Right cardiac atrium (tissue), 5 donors: Measurements from ENCODE around the gene CNTRL. TPM values are rescaled to one million over a fixed set of nuclear protein-coding genes. Genes with fewer than 3 reads are reported as not detected.
A peak's percentile ranks its signal among the peaks of the same experiment; 100 is the strongest.

Experiments
- ATAC-seq, 2 donors: fragments of 200-7000 bp; cut with Tn5 transposase; one replicate each; pipeline versions ENCODE4 v1.8.0 to v1.9.1; 2020; ENCODE audit warnings: moderate library complexity in 2 of 2, mild to moderate bottlenecking in 1 of 2
- DNase-seq, 3 donors: peaks; one replicate each; pipeline ENCODE4 v3.0.0-alpha.2; 2020
- H3K27ac ChIP-seq: one replicate; pipeline ENCODE4 v1.5.1; 2013; ENCODE audit warnings: mild to moderate bottlenecking, low read length, control low read depth, moderate library complexity
- H3K27me3 ChIP-seq: one replicate; pipeline ENCODE4 v1.6.1; 2013; ENCODE audit not compliant: control insufficient read depth, insufficient read depth
- H3K4me1 ChIP-seq: one replicate; pipeline ENCODE4 v1.6.1; 2013; ENCODE audit warnings: low read length; ENCODE audit not compliant: control insufficient read depth, insufficient read depth
- H3K4me3 ChIP-seq: one replicate; pipeline ENCODE4 v1.5.1; 2013; ENCODE audit warnings: low read length, control low read depth
- H3K9me3 ChIP-seq: one replicate; pipeline ENCODE4 v1.6.1; 2013; ENCODE audit warnings: low read length; ENCODE audit not compliant: control insufficient read depth
- WGBS: extraction: QIAGEN DNeasy Blood & Tissue Kit; methylation state at CpG from one replicate; pipeline ENCODE4 v1.1.7; 2013; 5-methylcytosine and 5-hydroxymethylcytosine counted together
- intact Hi-C, 4 donors: fragments of 100-400 bp; cut with DNase I; formaldehyde crosslinking; loops; one replicate each; pipeline versions ENCODE4 v1.11.0 to v1.14.0; 2022 to 2023
- polyA plus RNA-seq: library from polyadenylated mRNA; stranded (reverse); fragments of 200-250 nt; gene quantifications from one replicate; pipeline ENCODE4 v1.2.3, GENCODE V29; 2013
- total RNA-seq, 4 donors: library from RNA; stranded (reverse); fragmentation: NEBNext Ultra II Directional; extraction: Animal tissue kit (Norgen Biotek cat#: 25700); gene quantifications; one replicate each; pipeline ENCODE4 v1.2.1, GENCODE V29; 2021
- donor health status: healthy with polysubstance abuse.
- donor health status: DM: no; HTN: yes; CAD: no.
- donor health status: DM: no; HTN: no; CAD: no.
- donor health status: DM: no; HTN: yes; CAD: no; lungs with severe emphysema.
- donor health status: DM: yes; HTN: yes; CAD: no.

The CNTRL gene
- total and polyA plus RNA-seq, 5 donors = 3.4 to 6.4 (median 5.4) TPM

DNA sequence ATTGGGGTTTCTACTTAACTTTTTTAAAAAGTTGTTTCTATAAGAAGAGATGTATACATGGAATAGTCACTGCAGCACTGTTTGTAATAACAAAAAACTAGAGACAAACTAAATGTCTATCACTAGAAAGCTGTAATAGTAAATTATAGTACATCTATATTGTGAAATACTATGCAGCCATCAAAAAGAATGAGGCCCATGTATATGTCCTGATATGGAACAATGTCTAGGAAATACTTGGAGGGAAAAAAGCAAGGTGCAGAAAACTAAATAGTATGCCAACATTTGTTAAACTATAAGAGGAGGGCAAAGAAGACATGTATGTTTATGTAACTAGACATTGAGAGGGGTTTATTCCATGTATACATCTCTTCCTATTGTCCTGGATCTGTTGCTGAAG is 129.9 kb downstream of the CNTRL start:
- DNase-seq (no peak), ATAC-seq (no peak)
- no peaks in the 10 kb centered on the region for H3K9me3 ChIP-seq
- H3K4me3 ChIP-seq = no peak overlapping the region
- H3K27me3 ChIP-seq = no peaks in the 10 kb centered on the region
- intact Hi-C loops = no loop called here
- H3K4me1 ChIP-seq = peaks cover 2% of the 10 kb centered on the region
- H3K27ac ChIP-seq = no peak overlapping the region

DNA sequence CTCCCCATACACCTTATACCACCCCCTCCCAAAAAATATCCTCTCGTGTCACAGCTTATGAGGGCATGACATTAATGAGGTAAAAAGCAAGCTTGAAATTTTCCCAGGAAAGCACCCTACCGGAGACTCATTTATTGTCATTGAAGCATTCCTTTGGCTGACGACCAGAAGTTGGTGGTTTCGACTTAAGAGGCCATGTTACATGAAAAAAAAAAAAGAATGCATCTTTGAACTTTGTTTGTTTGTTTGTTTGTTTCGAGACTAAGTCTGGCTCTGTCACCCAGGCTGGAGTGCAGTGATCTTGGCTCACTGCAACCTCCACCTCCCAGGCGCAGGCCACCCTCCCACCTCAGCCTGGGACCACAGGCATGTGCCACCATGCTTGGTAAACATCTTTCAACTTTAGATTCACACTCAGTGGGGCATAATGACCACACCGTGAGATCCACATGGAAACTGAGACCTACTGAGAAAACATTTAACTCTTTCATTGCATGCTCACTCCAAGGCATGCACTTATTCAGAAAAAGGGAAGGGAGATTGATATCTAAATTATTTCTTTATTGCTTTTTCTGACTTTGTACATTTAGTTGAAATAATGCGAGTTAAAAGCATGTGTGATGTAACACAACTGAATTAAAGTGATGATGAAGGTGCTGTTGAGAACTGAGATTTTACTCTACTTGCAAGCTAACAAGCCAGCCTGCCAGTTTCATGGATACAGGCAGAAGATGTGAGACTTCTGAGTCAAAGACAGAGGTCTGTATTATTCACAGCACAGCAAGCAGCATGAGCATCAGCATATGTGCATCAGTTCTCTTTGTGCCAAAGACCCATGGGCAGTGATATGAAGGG is 132.0 kb downstream of the CNTRL start:
- 51% methylated on average over 8 of the region's 8 CpGs for WGBS
- intact Hi-C loops = no loop called here
- no peak overlapping the region for H3K4me3 ChIP-seq
- no peaks in the 10 kb centered on the region for H3K9me3 ChIP-seq
- ATAC-seq (no peak), DNase-seq (peak in 1 of 3 donors; percentile 42)
- H3K4me1 ChIP-seq = no peaks in the 10 kb centered on the region
- H3K27me3 ChIP-seq = no peaks in the 10 kb centered on the region
- no peak overlapping the region for H3K27ac ChIP-seq

DNA sequence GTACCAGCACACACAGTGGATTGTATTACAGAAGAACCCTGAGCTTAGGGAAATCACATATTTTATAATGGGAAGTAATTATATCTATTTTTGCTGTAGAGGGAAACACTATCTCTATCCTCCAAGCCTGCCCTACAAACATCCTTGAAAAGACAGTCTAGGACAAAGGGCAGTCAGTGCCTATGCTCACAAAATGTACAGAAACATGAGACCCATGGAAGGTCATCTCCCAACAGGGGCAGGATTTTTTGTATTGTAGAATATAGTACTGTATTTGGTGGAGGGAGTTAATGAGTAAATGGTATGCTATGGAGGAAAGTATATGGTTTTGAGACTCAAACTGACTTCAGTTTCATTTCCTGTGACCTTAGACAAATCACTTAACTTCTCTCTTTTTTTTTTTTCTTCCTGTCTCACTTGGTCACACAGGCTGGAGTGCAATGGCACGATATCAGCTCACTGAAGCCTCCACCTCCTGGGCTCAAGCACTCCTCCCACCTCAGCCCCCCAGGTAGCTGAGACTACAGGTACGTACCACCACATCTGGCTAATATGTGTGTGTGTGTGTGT is 132.7 kb downstream of the CNTRL start:
- no peak for ATAC-seq
- Histone ChIP-seq H3K4me3 (no peak overlapping the region), H3K27ac (no peak overlapping the region), H3K9me3 (no peaks in the 10 kb centered on the region), H3K27me3 (no peaks in the 10 kb centered on the region), H3K4me1 (no peaks in the 10 kb centered on the region)
- WGBS = 70% methylated on average over 2 of the region's 2 CpGs
- no peak for DNase-seq
- intact Hi-C loops = no loop called here

DNA sequence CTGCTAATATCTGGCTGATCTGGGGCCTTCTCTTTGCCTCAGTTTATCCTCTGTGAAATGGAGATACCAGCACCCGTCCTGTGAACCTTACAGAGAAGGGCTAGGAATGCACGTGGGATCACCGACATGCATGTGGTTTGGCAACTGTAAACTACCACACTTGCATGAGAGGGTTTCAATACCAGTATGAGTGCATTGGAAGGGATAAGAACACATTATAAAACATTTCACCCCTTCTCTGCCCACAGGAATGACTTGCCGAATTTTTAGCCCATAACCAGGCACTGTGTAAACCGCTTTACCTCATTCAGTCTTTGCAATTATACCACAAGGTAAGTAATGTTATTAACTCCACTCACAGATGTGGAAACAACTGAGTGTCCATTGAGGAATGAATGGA is 135.8 kb downstream of the CNTRL start:
- Histone ChIP-seq H3K9me3 (no peaks in the 10 kb centered on the region), H3K27ac (no peak overlapping the region), H3K27me3 (no peaks in the 10 kb centered on the region), H3K4me1 (no peaks in the 10 kb centered on the region), H3K4me3 (no peak overlapping the region)
- no peak for ATAC-seq
- 92% methylated on average over 5 of the region's 5 CpGs for WGBS
- DNase-seq = no peak
- intact Hi-C loops = loop anchor here (5.0 to 10.0 kb wide), 5 partner anchors 54 to 187 kb away; partner anchors contain the start of gene GSN (in 1 of the 4)

DNA sequence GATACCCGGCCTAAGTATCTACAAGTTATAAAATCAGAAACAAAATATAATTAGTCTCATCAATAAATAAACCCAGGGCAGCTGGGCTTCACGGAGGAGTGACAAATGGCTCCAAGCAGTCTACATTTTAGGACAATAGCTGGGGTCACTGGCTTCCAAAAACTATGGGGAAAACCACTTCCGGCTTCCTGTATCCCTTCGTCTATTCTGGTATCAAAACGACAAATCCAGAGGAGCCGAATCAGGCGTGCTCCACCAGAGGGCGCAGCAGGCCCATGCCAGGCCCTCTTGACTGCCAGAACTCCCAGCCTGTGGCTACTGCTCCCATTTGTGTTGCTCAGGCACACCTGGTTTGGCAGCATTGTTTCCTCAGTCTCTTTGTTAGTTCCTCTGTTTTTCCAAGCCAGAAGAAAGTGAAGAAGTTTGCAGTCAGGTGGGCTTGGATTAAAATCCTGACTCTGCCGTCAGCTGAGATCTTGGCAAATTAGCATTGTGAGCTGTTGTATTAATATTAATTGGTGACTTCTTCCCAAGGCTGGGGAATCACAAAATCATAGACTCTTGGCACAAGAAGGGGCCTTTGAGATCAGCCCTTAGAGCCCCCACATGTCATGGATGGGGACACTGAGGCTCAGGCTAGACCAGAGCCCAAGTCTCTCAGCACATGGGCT is 138.5 kb downstream of the CNTRL start:
- intact Hi-C loops = loop anchor here (5.0 to 10.0 kb wide), 5 partner anchors 52 to 184 kb away; partner anchors contain the start of gene GSN (in 1 of the 4)
- no peaks in the 10 kb centered on the region for H3K27me3 ChIP-seq
- H3K4me1 ChIP-seq = no peaks in the 10 kb centered on the region
- peak; percentile 92 to 95 for ATAC-seq
- peak; percentile 89 to 96 (median 95) for DNase-seq
- peak overlapping the region; percentile 48 for H3K27ac ChIP-seq
- no peaks in the 10 kb centered on the region for H3K9me3 ChIP-seq
- H3K4me3 ChIP-seq = no peak overlapping the region
- WGBS = 19% methylated on average over 9 of the region's 9 CpGs

DNA sequence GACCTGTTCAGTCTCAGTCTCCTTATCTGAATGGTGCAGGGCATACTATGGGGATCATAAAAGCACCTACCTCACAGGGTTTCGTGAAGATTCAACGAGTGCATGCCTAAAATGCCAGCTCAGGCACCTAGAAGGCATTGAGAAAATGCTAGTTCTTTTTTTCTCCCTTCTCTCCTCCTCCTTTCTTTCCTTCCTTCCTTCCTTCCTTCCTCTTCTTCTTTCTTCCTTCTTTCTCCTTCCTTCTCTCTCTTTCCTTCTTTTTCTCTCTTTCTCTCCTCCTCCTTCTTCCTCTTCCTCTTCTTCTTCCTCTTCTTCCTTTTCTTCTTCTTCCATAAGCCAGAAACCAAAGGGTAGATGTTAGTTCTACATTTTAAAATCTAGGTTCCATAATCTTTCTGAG is 139.2 kb downstream of the CNTRL start:
- H3K27me3 ChIP-seq = no peaks in the 10 kb centered on the region
- intact Hi-C loops = loop anchor here (2.0 to 10.0 kb wide), 6 partner anchors 51 to 185 kb away; partner anchors contain the start of gene GSN (in 1 of the 4)
- no peaks in the 10 kb centered on the region for H3K9me3 ChIP-seq
- no peak overlapping the region for H3K27ac ChIP-seq
- 78% methylated on average over 2 of the region's 2 CpGs for WGBS
- ATAC-seq (no peak), DNase-seq (no peak)
- no peak overlapping the region for H3K4me3 ChIP-seq
- no peaks in the 10 kb centered on the region for H3K4me1 ChIP-seq

DNA sequence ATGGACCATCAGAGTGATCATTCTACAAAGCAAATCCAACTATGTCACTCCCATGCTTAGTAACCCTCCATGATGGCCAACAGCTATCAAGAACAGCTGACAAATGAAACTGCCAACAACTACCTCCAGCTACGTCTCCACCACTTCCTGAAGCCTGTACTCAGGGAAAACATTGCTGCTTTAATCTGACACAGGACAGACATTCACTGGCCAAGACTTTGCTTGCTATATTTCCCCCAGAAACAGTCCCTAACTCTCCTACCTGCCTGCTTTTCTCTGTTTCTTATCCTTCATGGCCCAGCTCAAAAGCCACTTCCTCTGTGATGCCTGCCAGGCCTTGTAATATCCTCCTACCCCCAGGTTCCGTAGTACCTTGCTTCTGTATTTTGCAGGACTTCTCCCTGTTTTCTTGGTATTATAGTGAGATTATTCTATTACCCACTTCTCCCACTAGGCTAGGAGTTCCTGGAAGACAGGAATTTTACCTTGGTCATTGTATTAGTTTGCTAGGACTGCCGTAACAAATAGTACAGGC is 141.6 kb downstream of the CNTRL start:
- Histone ChIP-seq H3K4me1 (no peaks in the 10 kb centered on the region), H3K27ac (no peak overlapping the region), H3K27me3 (no peaks in the 10 kb centered on the region), H3K9me3 (no peaks in the 10 kb centered on the region), H3K4me3 (no peak overlapping the region)
- ATAC-seq (no peak), DNase-seq (no peak)
- 72% methylated on average over 3 of the region's 3 CpGs for WGBS
- intact Hi-C loops = loop anchor here (5.0 to 10.0 kb wide), 5 partner anchors 46 to 178 kb away; partner anchors contain the start of gene GSN (in 1 of the 4)

DNA sequence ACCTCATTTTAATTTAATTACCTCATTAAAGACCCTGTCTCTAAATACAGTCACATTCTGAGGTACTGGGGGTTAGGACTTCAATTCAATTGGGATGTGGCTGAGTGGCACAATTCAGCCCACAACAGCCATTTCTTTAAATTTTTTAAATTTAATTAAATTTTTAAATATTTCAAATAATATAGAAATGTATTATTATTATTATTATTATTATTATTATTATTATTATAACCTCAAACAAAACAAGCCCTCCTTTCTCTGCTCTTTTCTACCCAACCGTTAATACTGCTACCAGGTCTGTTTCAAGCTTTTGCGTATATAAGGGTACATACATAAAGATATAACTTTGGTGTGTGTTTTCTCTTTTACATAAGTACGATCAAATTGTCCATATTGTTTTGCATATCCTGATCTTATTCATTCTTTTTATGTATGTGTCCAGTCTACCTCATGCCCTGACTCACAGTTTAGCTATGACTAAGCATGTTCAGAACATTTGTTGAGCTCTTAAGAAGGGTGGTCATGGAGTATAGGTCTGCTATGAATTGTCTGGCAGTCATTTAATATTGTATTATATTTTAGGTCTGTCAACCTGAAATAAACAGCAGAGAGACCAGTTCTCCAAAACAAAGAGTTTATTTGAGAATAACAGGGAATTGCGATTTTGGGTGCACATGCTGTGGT is 143.0 kb downstream of the CNTRL start:
- Histone ChIP-seq H3K27me3 (no peaks in the 10 kb centered on the region), H3K27ac (no peak overlapping the region), H3K9me3 (no peaks in the 10 kb centered on the region), H3K4me3 (no peak overlapping the region), H3K4me1 (no peaks in the 10 kb centered on the region)
- intact Hi-C loops = loop anchor here (5.0 to 10.0 kb wide), 5 partner anchors 45 to 177 kb away; partner anchors contain the start of gene GSN (in 1 of the 4)
- DNase-seq = no peak
- WGBS = 96% methylated on average over 4 of the region's 4 CpGs
- ATAC-seq = no peak

DNA sequence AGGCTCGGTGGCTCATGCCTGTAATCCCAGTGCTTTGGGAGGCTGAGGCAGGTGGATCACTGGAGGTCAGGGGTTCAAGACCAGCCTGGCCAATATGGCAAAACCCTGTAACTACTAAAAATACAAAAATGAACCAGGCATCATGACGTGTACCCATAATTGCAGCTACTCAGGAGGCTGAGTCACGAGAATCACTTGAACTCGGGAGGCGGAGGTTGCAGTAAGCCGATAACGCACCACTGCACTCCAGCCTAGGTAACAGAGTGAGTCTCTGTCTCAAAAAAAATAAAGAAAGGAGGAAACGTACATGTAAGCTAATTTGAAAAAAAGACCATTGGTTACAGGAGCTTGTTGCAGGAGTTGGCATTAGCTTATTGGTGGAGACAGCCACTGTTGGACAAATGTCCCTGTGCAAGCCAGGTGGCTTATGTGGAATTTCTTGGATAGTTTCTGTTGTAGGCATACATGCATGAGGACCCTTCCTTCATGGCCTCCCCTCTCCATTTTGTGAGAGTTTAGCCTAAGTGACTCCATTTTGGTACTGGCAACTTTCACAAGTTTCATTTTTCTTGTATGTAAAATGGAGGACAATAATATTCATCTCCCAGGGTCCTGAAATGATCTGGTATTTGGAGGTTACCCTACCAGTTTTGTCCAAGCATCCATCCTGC is 143.7 kb downstream of the CNTRL start:
- Histone ChIP-seq H3K4me1 (no peaks in the 10 kb centered on the region), H3K4me3 (no peak overlapping the region), H3K27ac (no peak overlapping the region), H3K9me3 (no peaks in the 10 kb centered on the region), H3K27me3 (no peaks in the 10 kb centered on the region)
- WGBS = 95% methylated on average over 8 of the region's 8 CpGs
- ATAC-seq = no peak
- DNase-seq = no peak
- intact Hi-C loops = loop anchor here (5.0 to 10.0 kb wide), 5 partner anchors 44 to 176 kb away; partner anchors contain the start of gene GSN (in 1 of the 4)

DNA sequence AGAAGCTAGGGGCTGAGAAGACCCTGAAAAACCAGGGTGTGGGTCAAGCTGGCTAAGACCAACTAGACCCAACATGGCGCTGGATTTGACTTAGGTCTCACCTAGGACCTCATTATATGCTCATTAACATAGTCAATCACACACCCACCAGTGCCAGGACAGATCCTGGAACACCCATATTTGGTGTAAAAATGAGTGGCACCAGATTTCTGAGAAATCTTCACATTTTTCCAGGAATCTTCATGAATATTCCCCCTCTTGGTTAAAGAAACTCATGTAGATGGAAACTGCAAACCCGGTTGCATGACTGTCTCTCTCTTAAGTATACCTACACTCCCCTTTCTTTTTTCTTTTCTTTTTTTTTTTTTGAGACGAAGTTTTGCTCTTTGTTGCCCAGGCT is 144.8 kb downstream of the CNTRL start:
- WGBS = 94% methylated on average over 3 of the region's 3 CpGs
- intact Hi-C loops = loop anchor here (5.0 to 10.0 kb wide), 5 partner anchors 43 to 175 kb away; partner anchors contain the start of gene GSN (in 1 of the 4)

More for the DNA sequence above, 144.8 kb downstream of the CNTRL start:
- no peak overlapping the region for H3K4me3 ChIP-seq
- no peaks in the 10 kb centered on the region for H3K27me3 ChIP-seq
- ATAC-seq = no peak
- H3K27ac ChIP-seq = no peak overlapping the region
- no peak for DNase-seq
- H3K9me3 ChIP-seq = no peaks in the 10 kb centered on the region
- no peaks in the 10 kb centered on the region for H3K4me1 ChIP-seq
